HepG2 (cell line): ENCODE measurements around the gene RNF213. TPM values are rescaled to one million over a fixed set of nuclear protein-coding genes. Genes with fewer than 3 reads are reported as not detected.
A peak's percentile ranks its signal among the peaks of the same experiment; 100 is the strongest.

ENCODE experiments used
- ELF1 ChIP-seq: sonication (generic); formaldehyde crosslinking; IDR thresholded peaks from 2 replicates; pipeline ENCODE4 v1.4.0; 2020; ENCODE audit warnings: missing genetic modification reagents
- EP300 ChIP-seq, 3 experiments: sonication (generic) in 1 of 3; formaldehyde crosslinking in 1 of 3; IDR thresholded peaks; 2 replicates each; pipeline versions ENCODE4 v1.5.1 to v1.6.1; 2011 to 2020; ENCODE audit warnings: low read depth in 2 of 3, low read length in 2 of 3, borderline replicate concordance in 1 of 3, improper control_type of control experiment in 1 of 3, mild to moderate bottlenecking in 1 of 3, missing genetic modification reagents in 1 of 3, moderate library complexity in 1 of 3
- FOSL2 ChIP-seq: sonication (generic); formaldehyde crosslinking; IDR thresholded peaks from 2 replicates; pipeline ENCODE4 v1.4.0; 2020; ENCODE audit warnings: missing genetic modification reagents
- FOXA1 ChIP-seq, 2 experiments: fragments of 450-650 bp in 1 of 2; sonication (generic) in 1 of 2; formaldehyde crosslinking in 1 of 2; IDR thresholded peaks; 2 replicates each; pipeline versions ENCODE4 v1.4.0 to v1.6.1; 2016 to 2020; ENCODE audit warnings: missing genetic modification reagents in 1 of 2
- FOXA3 ChIP-seq: IDR thresholded peaks from 2 replicates; pipeline ENCODE4 v1.6.1; 2016; ENCODE audit warnings: missing genetic modification reagents, missing compliant biosample characterization
- HBP1 ChIP-seq: IDR thresholded peaks from 2 replicates; pipeline ENCODE4 v1.6.1; 2016; ENCODE audit warnings: low read depth, control low read depth
- KLF6 ChIP-seq: IDR thresholded peaks from 2 replicates; pipeline ENCODE4 v1.8.0; 2016; ENCODE audit warnings: missing biosample characterization, missing genetic modification reagents
- KMT2B ChIP-seq: IDR thresholded peaks from 2 replicates; pipeline ENCODE4 v1.6.1; 2016; ENCODE audit warnings: missing genetic modification reagents, missing compliant biosample characterization
- MAX ChIP-seq: IDR thresholded peaks from 2 replicates; pipeline ENCODE4 v1.6.1; 2012; ENCODE audit warnings: inconsistent platforms
- PPARG ChIP-seq: conservative IDR thresholded peaks from 2 replicates; pipeline ENCODE4 v1.6.1; 2016; ENCODE audit warnings: missing biosample characterization, missing genetic modification reagents
- RARA ChIP-seq: IDR thresholded peaks from 2 replicates; pipeline ENCODE4 v1.6.1; 2016; ENCODE audit warnings: missing genetic modification reagents, missing compliant biosample characterization
- TFAP4 ChIP-seq: sonication (generic); IDR thresholded peaks from 2 replicates; pipeline ENCODE4 v1.6.1; 2016; ENCODE audit warnings: low read depth, borderline replicate concordance
- THRA ChIP-seq: sonication (generic); formaldehyde crosslinking; IDR thresholded peaks from 2 replicates; pipeline ENCODE4 v1.4.0; 2020; ENCODE audit warnings: missing genetic modification reagents, borderline replicate concordance
- ZBTB26 ChIP-seq: IDR thresholded peaks from 2 replicates; pipeline ENCODE4 v1.6.1; 2016; ENCODE audit warnings: missing compliant biosample characterization, missing genetic modification reagents, borderline replicate concordance
- ZNF12 ChIP-seq: sonication (generic); formaldehyde crosslinking; IDR thresholded peaks from 2 replicates; pipeline ENCODE4 v1.5.0; 2020; ENCODE audit warnings: missing genetic modification reagents
- ZNF335 ChIP-seq: sonication (generic); formaldehyde crosslinking; IDR thresholded peaks from 2 replicates; pipeline ENCODE4 v1.4.0; 2020; ENCODE audit warnings: missing genetic modification reagents
- ZNF614 ChIP-seq: IDR thresholded peaks from 2 replicates; pipeline ENCODE4 v1.6.1; 2018; ENCODE audit warnings: missing biosample characterization, missing genetic modification reagents, inconsistent platforms, borderline replicate concordance
- ZSCAN12 ChIP-seq: sonication (generic); formaldehyde crosslinking; IDR thresholded peaks from 2 replicates; pipeline ENCODE4 v1.9.0; 2021; ENCODE audit warnings: mild to moderate bottlenecking, missing genetic modification reagents
- polyA plus RNA-seq, 8 experiments: library from polyadenylated mRNA; depleted of rRNA in 3 of 8; stranded (reverse) in 7 of 8; unstranded in 1 of 8; fragments of >200 nt; fragmentation: Illumina TruSeq in 4 of 8; extraction: Trizol in 4 of 8; gene quantifications; 2 replicates each; pipeline versions ENCODE4 v1.2.1 to v1.2.3, GENCODE V29; 2011 to 2016; ENCODE audit warnings: low read depth in 4 of 8, missing spikeins in 1 of 8, mixed read lengths in 1 of 8; ENCODE audit not compliant: insufficient read depth in 1 of 8
- total RNA-seq, 5 experiments: library from RNA; depleted of rRNA; stranded (reverse); fragments of >200 nt; fragmentation: Illumina TruSeq; extraction: Trizol; gene quantifications; 2 replicates each; pipeline ENCODE4 v1.2.3, GENCODE V29; 2016; ENCODE audit warnings: low read depth in 1 of 5
- TF ChIP-seq, protein P1 (sequence below), 2 experiments: sonication (generic) in 1 of 2; formaldehyde crosslinking in 1 of 2; IDR thresholded peaks; 2 replicates each; pipeline versions ENCODE4 v1.4.0 to v1.6.1; 2018 to 2020; ENCODE audit warnings: missing genetic modification reagents in 2 of 2, borderline replicate concordance in 1 of 2, low read depth in 1 of 2, mild to moderate bottlenecking in 1 of 2, missing biosample characterization in 1 of 2

Gene RNF213
- total and polyA plus RNA-seq, 2 of the 13 experiments (the other 11 are each of a cell fraction or from before 2014, with no cell fraction given) = 38.6 to 38.7 TPM

- peak; percentile 9; the same call in 1 of the 2 replicates for TF ChIP-seq TFAP4
- TF ChIP-seq PPARG = no peak
- peak; percentile 84; the same call in 1 of the 2 replicates for TF ChIP-seq ZNF335
- peak; percentile 46; the same call in 1 of the 2 replicates for TF ChIP-seq ZNF614 (CRISPR knock-in tag)
- peak; percentile 60 for TF ChIP-seq RARA (CRISPR knock-in tag)
- TF ChIP-seq THRA (CRISPR knock-in tag) = peak; percentile 55; the same call in 1 of the 2 replicates
- peak; percentile 82; the same call in 1 of the 2 replicates for TF ChIP-seq HBP1 (CRISPR knock-in tag)
- 0 out of 2 replicates have a peak, but pooled peaks have one; percentile 57 for TF ChIP-seq KLF6
- TF ChIP-seq KMT2B (CRISPR knock-in tag) = peak; percentile 46; the same call in 1 of the 2 replicates
- peak; percentile 99 for TF ChIP-seq FOSL2 (CRISPR knock-in tag)
- TF ChIP-seq FOXA3 (CRISPR knock-in tag) = peak; percentile 82
- TF ChIP-seq ZBTB26 (CRISPR knock-in tag) = peak; percentile 32; the same call in 1 of the 2 replicates
- no peak for TF ChIP-seq ZSCAN12 (CRISPR knock-in tag)
- TF ChIP-seq, protein P1, sequence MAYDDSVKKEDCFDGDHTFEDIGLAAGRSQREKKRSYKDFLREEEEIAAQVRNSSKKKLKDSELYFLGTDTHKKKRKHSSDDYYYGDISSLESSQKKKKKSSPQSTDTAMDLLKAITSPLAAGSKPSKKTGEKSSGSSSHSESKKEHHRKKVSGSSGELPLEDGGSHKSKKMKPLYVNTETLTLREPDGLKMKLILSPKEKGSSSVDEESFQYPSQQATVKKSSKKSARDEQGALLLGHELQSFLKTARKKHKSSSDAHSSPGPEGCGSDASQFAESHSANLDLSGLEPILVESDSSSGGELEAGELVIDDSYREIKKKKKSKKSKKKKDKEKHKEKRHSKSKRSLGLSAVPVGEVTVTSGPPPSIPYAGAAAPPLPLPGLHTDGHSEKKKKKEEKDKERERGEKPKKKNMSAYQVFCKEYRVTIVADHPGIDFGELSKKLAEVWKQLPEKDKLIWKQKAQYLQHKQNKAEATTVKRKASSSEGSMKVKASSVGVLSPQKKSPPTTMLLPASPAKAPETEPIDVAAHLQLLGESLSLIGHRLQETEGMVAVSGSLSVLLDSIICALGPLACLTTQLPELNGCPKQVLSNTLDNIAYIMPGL (CRISPR knock-in tag; IDR thresholded peaks at IDR 0.05; ENCODE audit: borderline replicate concordance in 1 of 2, low read depth in 1 of 2) = 0 out of 4 replicates have a peak, but pooled peaks of 1 of the 2 experiments have one; percentile 25
- TF ChIP-seq EP300 (IDR thresholded peaks at IDR 0.05; ENCODE audit: low read depth in 2 of 2, low read length in 2 of 2) = peak in 1 of 2 experiments; percentile 79; a peak in 2 of 4 replicates
- peak; percentile 94 for TF ChIP-seq EP300 (CRISPR knock-in tag; IDR thresholded peaks at IDR 0.05; ENCODE audit: borderline replicate concordance)
- TF ChIP-seq ELF1 (CRISPR knock-in tag) = 0 out of 2 replicates have a peak, but pooled peaks have one; percentile 38
- no peak for TF ChIP-seq FOXA1 (IDR thresholded peaks at IDR 0.05)
- peak; percentile 64 for TF ChIP-seq FOXA1 (CRISPR knock-in tag; IDR thresholded peaks at IDR 0.05)
- peak; percentile 36; the same call in 1 of the 2 replicates for TF ChIP-seq ZNF12
- 0 out of 2 replicates have a peak, but pooled peaks have one; percentile 29 for TF ChIP-seq MAX
Observed at GRCh38 chr17:80254396-80255251, 6.0 kb upstream of the RNF213 start (continued).
